Erythroblast (primary cell): Measurements from ENCODE around the gene FJX1.

ENCODE experiments used
- GATA1 ChIP-seq: IDR thresholded peaks from 2 replicates; pipeline ENCODE4 v1.6.1; 2011; ENCODE audit warnings: low read depth, mild to moderate bottlenecking, control low read depth, low read length, moderate library complexity
- POLR2A ChIP-seq: IDR thresholded peaks from 2 replicates; pipeline ENCODE4 v1.6.1; 2011; ENCODE audit warnings: mild to moderate bottlenecking, low read length

GRCh38 chr11:35629511-35629910, 11.3 kb downstream of the FJX1 start:
- TF ChIP-seq POLR2A (no peak), GATA1 (no peak)
